ENCODE data around the gene ZFPM1. TPM values are rescaled to one million over a fixed set of nuclear protein-coding genes. Genes with fewer than 3 reads are reported as not detected.

Gene ZFPM1
- total RNA-seq, 2 experiments from 2014 or later, result 2.1 to 14.2 TPM

DNA sequence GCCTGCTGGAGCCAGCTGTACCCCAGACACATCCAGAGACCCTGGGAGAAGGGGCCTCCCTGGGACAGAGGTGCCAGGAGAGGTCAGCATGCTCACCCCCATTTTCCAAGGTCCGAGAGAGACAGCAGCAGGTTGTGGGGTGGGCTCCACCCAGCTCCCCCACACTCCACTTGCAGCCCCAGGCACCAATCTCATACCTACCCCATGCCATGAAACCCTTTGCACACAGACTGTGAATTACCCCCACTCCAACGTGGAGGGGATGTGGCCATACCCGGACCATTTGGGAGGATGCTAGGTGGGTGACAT lies 34.0 kb downstream of the ZFPM1 start:
- Histone ChIP-seq H3K79me2 (ENCODE audit: insufficient read depth, low read depth, low read length) (no peaks in the 10 kb centered on the region), H3K36me3 (ENCODE audit: insufficient read depth, low read length) (no peaks in the 10 kb centered on the region), H3K4me1 (ENCODE audit: insufficient read depth, low read length, poor library complexity, severe bottlenecking) (peaks cover 7% of the 10 kb centered on the region), H3K4me2 (ENCODE audit: low read length) (no peak overlapping the region), H3K4me3 (ENCODE audit: low read depth, low read length, poor library complexity, severe bottlenecking) (no peak overlapping the region), H3K9me3 (ENCODE audit: low read length) (no peaks in the 10 kb centered on the region), H4K20me1 (ENCODE audit: insufficient read depth, low read length) (no peaks in the 10 kb centered on the region), H3K27ac (ENCODE audit: low read depth, low read length, poor library complexity, severe bottlenecking) (no peak overlapping the region), H2AFZ (ENCODE audit: low read length) (no peak overlapping the region), H3K9me2 (ENCODE audit: insufficient read depth, low read length) (no peaks in the 10 kb centered on the region)
- POLR2A ChIA-PET, result no interaction called here
- intact Hi-C loops (cut with micrococcal nuclease; ENCODE audit: unreplicated experiment), result loop anchor here (10.0 kb wide), 1 partner anchor 478 kb away; no protein-coding TSS in a partner anchor
- TF ChIP-seq, protein P1, sequence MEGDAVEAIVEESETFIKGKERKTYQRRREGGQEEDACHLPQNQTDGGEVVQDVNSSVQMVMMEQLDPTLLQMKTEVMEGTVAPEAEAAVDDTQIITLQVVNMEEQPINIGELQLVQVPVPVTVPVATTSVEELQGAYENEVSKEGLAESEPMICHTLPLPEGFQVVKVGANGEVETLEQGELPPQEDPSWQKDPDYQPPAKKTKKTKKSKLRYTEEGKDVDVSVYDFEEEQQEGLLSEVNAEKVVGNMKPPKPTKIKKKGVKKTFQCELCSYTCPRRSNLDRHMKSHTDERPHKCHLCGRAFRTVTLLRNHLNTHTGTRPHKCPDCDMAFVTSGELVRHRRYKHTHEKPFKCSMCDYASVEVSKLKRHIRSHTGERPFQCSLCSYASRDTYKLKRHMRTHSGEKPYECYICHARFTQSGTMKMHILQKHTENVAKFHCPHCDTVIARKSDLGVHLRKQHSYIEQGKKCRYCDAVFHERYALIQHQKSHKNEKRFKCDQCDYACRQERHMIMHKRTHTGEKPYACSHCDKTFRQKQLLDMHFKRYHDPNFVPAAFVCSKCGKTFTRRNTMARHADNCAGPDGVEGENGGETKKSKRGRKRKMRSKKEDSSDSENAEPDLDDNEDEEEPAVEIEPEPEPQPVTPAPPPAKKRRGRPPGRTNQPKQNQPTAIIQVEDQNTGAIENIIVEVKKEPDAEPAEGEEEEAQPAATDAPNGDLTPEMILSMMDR (conservative IDR thresholded peaks at IDR 0.05; ENCODE audit: low read length), result no peak
- no peak for TF ChIP-seq EZH2phosphoT487 (IDR thresholded peaks at IDR 0.05; ENCODE audit: borderline replicate concordance, low read depth, low read length)
- no peak for DNase-seq (ENCODE audit: low spot score)
- CTCF ChIA-PET (ENCODE audit: unreplicated experiment), result no interaction called here
- no TSS peak for BruUV-seq (replicated peaks)

DNA sequence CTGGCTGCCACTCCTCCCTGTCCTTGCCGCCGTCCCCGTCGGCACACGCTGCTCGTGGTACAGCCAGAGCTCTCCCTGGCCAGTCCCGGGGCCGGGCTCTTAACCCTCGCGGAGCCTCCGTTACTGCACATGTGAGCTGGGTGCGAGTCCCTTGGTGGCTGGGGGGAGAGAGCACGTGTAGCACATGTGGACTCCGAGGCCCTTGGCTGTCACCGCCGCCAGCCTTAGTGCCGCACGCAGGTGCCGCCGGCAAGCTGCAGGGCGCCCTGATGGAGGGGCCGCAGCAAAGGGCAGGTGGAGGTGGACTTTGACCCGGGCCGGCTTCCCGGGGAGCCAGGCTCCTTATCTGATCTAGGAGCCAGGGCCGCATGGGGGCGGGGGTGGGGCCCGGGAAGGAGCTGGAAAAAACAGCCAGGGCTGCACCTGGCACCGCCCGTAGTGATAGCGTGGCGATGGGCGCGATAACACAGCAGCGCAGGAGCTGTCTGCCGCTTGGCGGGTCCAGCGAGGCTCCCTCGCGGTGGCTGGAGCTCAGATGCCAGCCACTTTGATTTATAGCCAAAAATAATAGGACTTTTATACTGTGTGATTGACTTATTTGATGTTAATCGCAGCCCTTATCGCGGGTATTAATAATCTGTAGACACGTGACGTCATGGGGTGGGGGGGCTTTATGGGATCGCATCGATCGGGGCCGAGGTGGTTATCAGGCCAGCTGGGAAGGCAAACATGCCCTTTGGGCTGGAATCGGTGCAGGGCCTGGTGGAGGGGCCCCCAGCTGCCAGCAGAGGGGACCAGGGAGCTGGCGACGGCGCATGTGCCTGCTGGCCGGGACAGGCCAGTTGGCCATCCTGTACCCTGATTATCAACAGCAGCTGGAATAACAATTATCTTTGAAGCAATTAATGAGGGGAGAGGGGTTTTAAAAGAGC lies 35.1 kb downstream of the ZFPM1 start:
- no peaks in the 10 kb centered on the region for H3K36me3 ChIP-seq (ENCODE audit: insufficient read depth, low read length)
- TF ChIP-seq, protein P1 (conservative IDR thresholded peaks at IDR 0.05; ENCODE audit: low read length), result no peak
- TF ChIP-seq EZH2phosphoT487 (IDR thresholded peaks at IDR 0.05; ENCODE audit: borderline replicate concordance, low read depth, low read length), result no peak
- POLR2A ChIA-PET, result no interaction called here
- no TSS peak for BruUV-seq (replicated peaks)
- intact Hi-C loops (cut with micrococcal nuclease; ENCODE audit: unreplicated experiment), result loop anchor here (10.0 kb wide), 1 partner anchor 477 kb away; no protein-coding TSS in a partner anchor
- H3K4me2 ChIP-seq (ENCODE audit: low read length), result no peak overlapping the region
- no peak overlapping the region for H2AFZ ChIP-seq (ENCODE audit: low read length)
- H3K9me3 ChIP-seq (ENCODE audit: low read length), result no peaks in the 10 kb centered on the region
- no peak overlapping the region for H3K4me3 ChIP-seq (ENCODE audit: low read depth, low read length, poor library complexity, severe bottlenecking)
- H3K9me2 ChIP-seq (ENCODE audit: insufficient read depth, low read length), result no peaks in the 10 kb centered on the region
- CTCF ChIA-PET (ENCODE audit: unreplicated experiment), result no interaction called here
- DNase-seq (ENCODE audit: low spot score), result no peak
- H4K20me1 ChIP-seq (ENCODE audit: insufficient read depth, low read length), result no peaks in the 10 kb centered on the region
- H3K4me1 ChIP-seq (ENCODE audit: insufficient read depth, low read length, poor library complexity, severe bottlenecking), result no peaks in the 10 kb centered on the region
- no peak overlapping the region for H3K27ac ChIP-seq (ENCODE audit: low read depth, low read length, poor library complexity, severe bottlenecking)
- no peaks in the 10 kb centered on the region for H3K79me2 ChIP-seq (ENCODE audit: insufficient read depth, low read depth, low read length)

DNA sequence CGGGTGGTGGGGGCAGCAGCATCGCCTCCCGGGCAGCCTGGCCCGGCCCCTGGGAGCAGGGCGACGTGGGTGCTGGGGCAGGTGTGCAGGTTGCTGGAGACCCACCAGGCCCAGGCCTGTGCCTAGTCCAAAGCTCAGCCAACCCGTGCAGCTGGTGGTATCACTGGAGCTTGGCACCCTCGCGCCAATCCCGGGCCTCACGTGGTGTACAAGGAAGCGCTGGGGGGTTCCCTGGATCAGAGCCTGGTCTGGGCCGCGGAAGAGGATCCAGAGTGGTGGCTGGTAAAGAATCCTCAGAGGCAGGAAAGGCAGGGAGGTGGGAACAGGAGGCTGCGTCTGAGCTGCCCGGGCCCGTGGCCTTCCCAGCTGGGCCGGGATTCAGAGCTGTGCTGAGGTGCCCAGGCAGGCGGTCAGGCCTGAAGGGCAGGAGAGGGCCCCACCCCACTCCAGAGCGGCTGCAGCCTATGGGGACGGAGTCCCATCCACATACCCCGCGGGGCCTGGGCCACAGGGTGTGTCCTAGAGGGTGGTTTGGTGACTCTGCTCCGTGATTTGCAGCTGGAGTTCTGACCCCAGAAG lies 36.2 kb downstream of the ZFPM1 start:
- CTCF ChIA-PET (ENCODE audit: unreplicated experiment), result no interaction called here
- H3K4me3 ChIP-seq (ENCODE audit: low read depth, low read length, poor library complexity, severe bottlenecking), result no peak overlapping the region
- POLR2A ChIA-PET, result no interaction called here
- no peak overlapping the region for H3K27ac ChIP-seq (ENCODE audit: low read depth, low read length, poor library complexity, severe bottlenecking)
- no TSS peak for BruUV-seq (replicated peaks)
- no peaks in the 10 kb centered on the region for H3K9me2 ChIP-seq (ENCODE audit: insufficient read depth, low read length)
- no peaks in the 10 kb centered on the region for H3K36me3 ChIP-seq (ENCODE audit: insufficient read depth, low read length)
- H2AFZ ChIP-seq (ENCODE audit: low read length), result no peak overlapping the region
- no peaks in the 10 kb centered on the region for H3K4me1 ChIP-seq (ENCODE audit: insufficient read depth, low read length, poor library complexity, severe bottlenecking)
- H3K79me2 ChIP-seq (ENCODE audit: insufficient read depth, low read depth, low read length), result no peaks in the 10 kb centered on the region
- H3K4me2 ChIP-seq (ENCODE audit: low read length), result no peak overlapping the region
- intact Hi-C loops (cut with micrococcal nuclease; ENCODE audit: unreplicated experiment), result loop anchor here (10.0 kb wide), 1 partner anchor 476 kb away; no protein-coding TSS in a partner anchor
- no peaks in the 10 kb centered on the region for H4K20me1 ChIP-seq (ENCODE audit: insufficient read depth, low read length)
- no peaks in the 10 kb centered on the region for H3K9me3 ChIP-seq (ENCODE audit: low read length)
- DNase-seq (ENCODE audit: low spot score), result no peak
- no peak for TF ChIP-seq EZH2phosphoT487 (IDR thresholded peaks at IDR 0.05; ENCODE audit: borderline replicate concordance, low read depth, low read length)

Measured in OCI-LY7 (cell line).